Measurements from ENCODE around the gene DENND1A. TPM values are rescaled to one million over a fixed set of nuclear protein-coding genes. Genes with fewer than 3 reads are reported as not detected.

Gene DENND1A
- total and polyA plus RNA-seq, 2 of the 13 experiments (the other 11 are each of a cell fraction or from before 2014, with no cell fraction given), result 14.8 to 30.1 TPM

DNA sequence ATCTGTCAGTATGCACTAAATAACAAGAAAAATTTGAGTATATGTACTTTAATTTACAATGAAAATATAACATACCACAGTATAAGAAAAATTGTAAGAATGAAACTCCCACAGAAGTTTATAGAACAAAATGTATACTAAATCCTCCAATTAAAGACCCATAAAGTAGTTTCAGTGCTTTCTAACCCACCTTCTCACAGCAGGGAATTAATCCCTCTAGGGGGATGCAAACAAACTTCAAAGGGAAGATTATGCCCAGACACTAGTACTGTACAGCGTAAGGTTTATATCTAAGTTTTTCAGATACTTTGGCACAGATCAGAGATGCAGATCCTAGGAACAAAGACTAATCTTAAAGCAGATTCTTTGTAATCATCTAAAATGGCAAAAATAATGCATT is 57.2 kb downstream of the DENND1A start (continued):
- TF ChIP-seq, protein P1, sequence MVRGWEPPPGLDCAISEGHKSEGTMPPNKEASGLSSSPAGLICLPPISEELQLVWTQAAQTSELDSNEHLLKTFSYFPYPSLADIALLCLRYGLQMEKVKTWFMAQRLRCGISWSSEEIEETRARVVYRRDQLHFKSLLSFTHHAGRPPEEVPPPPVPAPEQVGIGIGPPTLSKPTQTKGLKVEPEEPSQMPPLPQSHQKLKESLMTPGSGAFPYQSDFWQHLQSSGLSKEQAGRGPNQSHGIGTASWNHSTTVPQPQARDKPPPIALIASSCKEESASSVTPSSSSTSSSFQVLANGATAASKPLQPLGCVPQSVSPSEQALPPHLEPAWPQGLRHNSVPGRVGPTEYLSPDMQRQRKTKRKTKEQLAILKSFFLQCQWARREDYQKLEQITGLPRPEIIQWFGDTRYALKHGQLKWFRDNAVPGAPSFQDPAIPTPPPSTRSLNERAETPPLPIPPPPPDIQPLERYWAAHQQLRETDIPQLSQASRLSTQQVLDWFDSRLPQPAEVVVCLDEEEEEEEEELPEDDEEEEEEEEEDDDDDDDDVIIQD (CRISPR knock-in tag; IDR thresholded peaks at IDR 0.05; ENCODE audit: low read depth), result no peak

DNA sequence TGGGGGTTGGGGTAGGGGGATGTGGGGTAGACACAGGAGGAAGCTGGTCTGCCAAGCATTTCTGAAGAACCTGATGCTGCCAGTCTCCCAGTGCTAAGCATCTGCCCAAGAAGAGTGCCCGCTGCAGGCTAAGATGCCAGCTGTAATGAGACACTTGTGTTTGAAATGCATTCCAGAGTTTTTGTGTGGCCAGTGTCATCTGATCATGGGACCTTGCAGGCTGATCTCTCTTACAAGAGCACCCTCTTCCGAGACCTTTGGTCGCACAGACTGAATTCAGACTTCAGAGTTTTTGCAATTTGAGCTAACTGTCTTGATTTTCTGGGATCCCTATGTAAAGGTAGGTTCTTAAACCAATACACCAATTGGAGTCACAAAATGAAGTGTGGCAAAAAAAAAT is 58.1 kb downstream of the DENND1A start:
- Histone ChIP-seq H3K9ac (ENCODE audit: insufficient read depth, low read depth, low read length) (no peak overlapping the region), H3K4me3 (replicated peaks in 1 of 3; ENCODE audit: insufficient read depth in 1 of 3, low read depth in 2 of 3, low read length in 3 of 3) (no peak overlapping the region), H2AFZ (ENCODE audit: low read length) (no peak overlapping the region), H3K4me1 (ENCODE audit: insufficient read depth, low read length) (peaks cover 13% of the 10 kb centered on the region), H3K27ac (ENCODE audit: extremely low read length, insufficient read depth, low read length) (no peak overlapping the region), H3K9me3 (ENCODE audit: low read length) (no peaks in the 10 kb centered on the region), H3K27me3 (ENCODE audit: control insufficient read depth in 1 of 2, insufficient read depth in 2 of 2, low read length in 2 of 2) (no peaks in the 10 kb centered on the region), H3K36me3 (replicated peaks in 1 of 2; ENCODE audit: control insufficient read depth in 1 of 2, insufficient read depth in 2 of 2, low read length in 2 of 2) (peaks cover 6 to 17% of the 10 kb centered on the region in 2 experiments; a peak in 4 of 5 replicates), H3K4me2 (ENCODE audit: low read depth, low read length) (no peak overlapping the region), H3K79me2 (ENCODE audit: insufficient read depth, low read length) (peaks cover 5% of the 10 kb centered on the region), H4K20me1 (ENCODE audit: insufficient read depth, low read length) (peaks cover 2% of the 10 kb centered on the region)
- FAIRE-seq (no peak), DNase-seq (ENCODE audit: low spot score) (no peak), ATAC-seq (no peak)
- in situ Hi-C loops (cut with HindIII; ENCODE audit: extremely low pct_ligation_motif_present, low pct_unique_long_range_greater_than_20kb), result no loop called here
- intact Hi-C loops (cut with micrococcal nuclease; ENCODE audit: unreplicated experiment), result no loop called here
- ChIA-PET POLR2A (no interaction called here), CTCF (ENCODE audit: low intra/inter-chr PET ratio, low total read pairs) (no interaction called here)
- no TSS peak for BruUV-seq (replicated peaks)
- WGBS (ENCODE audit: low lambda C conversion rate), result 94% methylated on average over 2 of the region's 3 CpGs
- TF ChIP-seq ZSCAN20 (CRISPR knock-in tag; IDR thresholded peaks at IDR 0.05; ENCODE audit: borderline replicate concordance) (no peak), SRSF1 (optimal IDR thresholded peaks at IDR 0.05; ENCODE audit: low read depth, low read length) (no peak), XRCC5 (optimal IDR thresholded peaks at IDR 0.05; ENCODE audit: low read length) (no peak), NRL (CRISPR knock-in tag; IDR thresholded peaks at IDR 0.05; ENCODE audit: borderline replicate concordance) (no peak), FOXP1 (IDR thresholded peaks at IDR 0.05) (no peak), FOXP1 (CRISPR knock-in tag; IDR thresholded peaks at IDR 0.05) (no peak), TP53 (CRISPR knock-in tag; conservative IDR thresholded peaks at IDR 0.05) (no peak), RBFOX2 (IDR thresholded peaks at IDR 0.05; ENCODE audit: low read depth, low read length) (no peak), ZNF749 (CRISPR knock-in tag; IDR thresholded peaks at IDR 0.05; ENCODE audit: borderline replicate concordance) (no peak), SCMH1 (CRISPR knock-in tag; IDR thresholded peaks at IDR 0.05; ENCODE audit: borderline replicate concordance) (no peak), IKZF1 (IDR thresholded peaks at IDR 0.05) (no peak)
- TF ChIP-seq, protein P2, sequence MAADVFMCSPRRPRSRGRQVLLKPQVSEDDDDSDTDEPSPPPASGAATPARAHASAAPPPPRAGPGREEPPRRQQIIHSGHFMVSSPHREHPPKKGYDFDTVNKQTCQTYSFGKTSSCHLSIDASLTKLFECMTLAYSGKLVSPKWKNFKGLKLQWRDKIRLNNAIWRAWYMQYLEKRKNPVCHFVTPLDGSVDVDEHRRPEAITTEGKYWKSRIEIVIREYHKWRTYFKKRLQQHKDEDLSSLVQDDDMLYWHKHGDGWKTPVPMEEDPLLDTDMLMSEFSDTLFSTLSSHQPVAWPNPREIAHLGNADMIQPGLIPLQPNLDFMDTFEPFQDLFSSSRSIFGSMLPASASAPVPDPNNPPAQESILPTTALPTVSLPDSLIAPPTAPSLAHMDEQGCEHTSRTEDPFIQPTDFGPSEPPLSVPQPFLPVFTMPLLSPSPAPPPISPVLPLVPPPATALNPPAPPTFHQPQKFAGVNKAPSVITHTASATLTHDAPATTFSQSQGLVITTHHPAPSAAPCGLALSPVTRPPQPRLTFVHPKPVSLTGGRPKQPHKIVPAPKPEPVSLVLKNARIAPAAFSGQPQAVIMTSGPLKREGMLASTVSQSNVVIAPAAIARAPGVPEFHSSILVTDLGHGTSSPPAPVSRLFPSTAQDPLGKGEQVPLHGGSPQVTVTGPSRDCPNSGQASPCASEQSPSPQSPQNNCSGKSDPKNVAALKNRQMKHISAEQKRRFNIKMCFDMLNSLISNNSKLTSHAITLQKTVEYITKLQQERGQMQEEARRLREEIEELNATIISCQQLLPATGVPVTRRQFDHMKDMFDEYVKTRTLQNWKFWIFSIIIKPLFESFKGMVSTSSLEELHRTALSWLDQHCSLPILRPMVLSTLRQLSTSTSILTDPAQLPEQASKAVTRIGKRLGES (CRISPR knock-in tag; IDR thresholded peaks at IDR 0.05; ENCODE audit: borderline replicate concordance), result no peak
- TF ChIP-seq, protein P3, sequence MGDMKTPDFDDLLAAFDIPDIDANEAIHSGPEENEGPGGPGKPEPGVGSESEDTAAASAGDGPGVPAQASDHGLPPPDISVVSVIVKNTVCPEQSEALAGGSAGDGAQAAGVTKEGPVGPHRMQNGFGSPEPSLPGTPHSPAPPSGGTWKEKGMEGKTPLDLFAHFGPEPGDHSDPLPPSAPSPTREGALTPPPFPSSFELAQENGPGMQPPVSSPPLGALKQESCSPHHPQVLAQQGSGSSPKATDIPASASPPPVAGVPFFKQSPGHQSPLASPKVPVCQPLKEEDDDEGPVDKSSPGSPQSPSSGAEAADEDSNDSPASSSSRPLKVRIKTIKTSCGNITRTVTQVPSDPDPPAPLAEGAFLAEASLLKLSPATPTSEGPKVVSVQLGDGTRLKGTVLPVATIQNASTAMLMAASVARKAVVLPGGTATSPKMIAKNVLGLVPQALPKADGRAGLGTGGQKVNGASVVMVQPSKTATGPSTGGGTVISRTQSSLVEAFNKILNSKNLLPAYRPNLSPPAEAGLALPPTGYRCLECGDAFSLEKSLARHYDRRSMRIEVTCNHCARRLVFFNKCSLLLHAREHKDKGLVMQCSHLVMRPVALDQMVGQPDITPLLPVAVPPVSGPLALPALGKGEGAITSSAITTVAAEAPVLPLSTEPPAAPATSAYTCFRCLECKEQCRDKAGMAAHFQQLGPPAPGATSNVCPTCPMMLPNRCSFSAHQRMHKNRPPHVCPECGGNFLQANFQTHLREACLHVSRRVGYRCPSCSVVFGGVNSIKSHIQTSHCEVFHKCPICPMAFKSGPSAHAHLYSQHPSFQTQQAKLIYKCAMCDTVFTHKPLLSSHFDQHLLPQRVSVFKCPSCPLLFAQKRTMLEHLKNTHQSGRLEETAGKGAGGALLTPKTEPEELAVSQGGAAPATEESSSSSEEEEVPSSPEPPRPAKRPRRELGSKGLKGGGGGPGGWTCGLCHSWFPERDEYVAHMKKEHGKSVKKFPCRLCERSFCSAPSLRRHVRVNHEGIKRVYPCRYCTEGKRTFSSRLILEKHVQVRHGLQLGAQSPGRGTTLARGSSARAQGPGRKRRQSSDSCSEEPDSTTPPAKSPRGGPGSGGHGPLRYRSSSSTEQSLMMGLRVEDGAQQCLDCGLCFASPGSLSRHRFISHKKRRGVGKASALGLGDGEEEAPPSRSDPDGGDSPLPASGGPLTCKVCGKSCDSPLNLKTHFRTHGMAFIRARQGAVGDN (CRISPR knock-in tag; IDR thresholded peaks at IDR 0.05), result no peak
- TF ChIP-seq, protein P4, sequence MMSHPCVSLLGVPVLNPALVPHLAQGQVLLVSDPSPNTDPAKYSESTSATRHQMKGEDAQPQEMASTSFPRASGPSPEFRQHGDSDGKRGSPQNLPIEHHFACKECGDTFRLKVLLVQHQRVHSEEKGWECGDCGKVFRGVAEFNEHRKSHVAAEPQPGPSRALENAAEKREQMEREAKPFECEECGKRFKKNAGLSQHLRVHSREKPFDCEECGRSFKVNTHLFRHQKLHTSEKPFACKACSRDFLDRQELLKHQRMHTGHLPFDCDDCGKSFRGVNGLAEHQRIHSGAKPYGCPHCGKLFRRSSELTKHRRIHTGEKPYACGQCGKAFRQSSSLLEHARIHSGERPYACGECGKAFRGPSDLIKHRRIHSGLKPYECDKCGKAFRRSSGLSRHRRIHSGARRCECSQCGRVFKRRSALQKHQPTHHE (CRISPR knock-in tag; IDR thresholded peaks at IDR 0.05; ENCODE audit: borderline replicate concordance), result no peak
